Hepatocyte (in vitro differentiated cells): ENCODE results near the gene ANKS1B. TPM values are rescaled to one million over a fixed set of nuclear protein-coding genes. Genes with fewer than 3 reads are reported as not detected.

ENCODE experiments used
- DNase-seq: peaks from one replicate; pipeline ENCODE4 v3.0.0-alpha.2; 2016; ENCODE audit warnings: low spot score
- H2AFZ ChIP-seq: fragments of 200-600 bp; sonication (generic); 2 replicates; pipeline ENCODE4 v1.6.0; 2016; ENCODE audit warnings: antibody characterized with exemption, mild to moderate bottlenecking
- H3K27ac ChIP-seq: fragments of 200-600 bp; sonication (generic); 2 replicates; pipeline ENCODE4 v1.5.1; 2016; ENCODE audit warnings: mild to moderate bottlenecking
- H3K27me3 ChIP-seq: fragments of 200-600 bp; sonication (generic); 2 replicates; pipeline ENCODE4 v1.6.1; 2016
- H3K36me3 ChIP-seq: fragments of 200-600 bp; sonication (generic); replicated peaks from 2 replicates; pipeline ENCODE4 v1.5.1; 2016; ENCODE audit warnings: low read depth; ENCODE audit not compliant: insufficient read depth
- H3K4me1 ChIP-seq: fragments of 200-600 bp; sonication (generic); 2 replicates; pipeline ENCODE4 v1.5.1; 2016; ENCODE audit warnings: mild to moderate bottlenecking, moderate library complexity; ENCODE audit not compliant: insufficient read depth
- H3K4me2 ChIP-seq: fragments of 200-600 bp; sonication (generic); 2 replicates; pipeline ENCODE4 v1.6.0; 2016
- H3K4me3 ChIP-seq: fragments of 200-600 bp; sonication (generic); 2 replicates; pipeline ENCODE4 v1.5.1; 2016; ENCODE audit warnings: mild to moderate bottlenecking
- H3K79me2 ChIP-seq: fragments of 200-600 bp; sonication (generic); 2 replicates; pipeline ENCODE4 v1.6.0; 2017; ENCODE audit warnings: mild to moderate bottlenecking
- H3K9me2 ChIP-seq: fragments of 200-600 bp; sonication (generic); replicated peaks from 2 replicates; pipeline ENCODE4 v1.6.0; 2017; ENCODE audit warnings: mild to moderate bottlenecking; ENCODE audit not compliant: insufficient read depth
- H3K9me3 ChIP-seq: fragments of 200-600 bp; sonication (generic); 2 replicates; pipeline ENCODE4 v1.5.1; 2016; ENCODE audit warnings: low read depth, mild to moderate bottlenecking
- H4K20me1 ChIP-seq: fragments of 200-600 bp; sonication (generic); 2 replicates; pipeline ENCODE4 v1.6.0; 2016; ENCODE audit warnings: mild to moderate bottlenecking; ENCODE audit not compliant: insufficient read depth, poor library complexity, severe bottlenecking
- CTCF ChIP-seq: fragments of 200-600 bp; sonication (generic); IDR thresholded peaks from 2 replicates; pipeline ENCODE4 v1.5.1; 2016; ENCODE audit warnings: antibody characterized with exemption, mild to moderate bottlenecking; ENCODE audit not compliant: poor library complexity
- EZH2 ChIP-seq: fragments of 200-600 bp; sonication (generic); IDR thresholded peaks from 2 replicates; pipeline ENCODE4 v1.6.1; 2016; ENCODE audit warnings: antibody characterized with exemption, mild to moderate bottlenecking, borderline replicate concordance
- EZH2phosphoT487 ChIP-seq: fragments of 200-600 bp; sonication (generic); IDR thresholded peaks from one replicate; pipeline ENCODE4 v1.6.1; 2018; ENCODE audit warnings: antibody characterized with exemption, mild to moderate bottlenecking, low read depth, moderate library complexity; ENCODE audit not compliant: unreplicated experiment, severe bottlenecking
- WGBS: methylation state at CpG from one replicate; pipeline ENCODE4 v1.1.6; 2016; ENCODE audit warnings: low lambda C conversion rate; ENCODE audit errors: missing lambda C conversion rate; 5-methylcytosine and 5-hydroxymethylcytosine counted together
- polyA plus RNA-seq: library from polyadenylated mRNA; unstranded; fragments of >200 nt; fragmentation: Nextera tagmentation; extraction: Ambion mirVana; gene quantifications from 2 replicates; pipeline ENCODE4 v1.2.1, GENCODE V29; 2016
- total RNA-seq: library from RNA; depleted of rRNA; stranded (reverse); fragments of >200 nt; gene quantifications from 2 replicates; pipeline ENCODE4 v1.2.3, GENCODE V29; 2014

The ANKS1B gene
- total and polyA plus RNA-seq, 2 experiments from 2014 or later, result 1.6 to 2.2 TPM

- WGBS, result 92% methylated on average over 5 of the region's 5 CpGs
- Histone ChIP-seq H3K27ac (no peak overlapping the region), H3K36me3 (no peaks in the 10 kb centered on the region), H2AFZ (no peak overlapping the region), H3K4me1 (no peaks in the 10 kb centered on the region), H3K9me2 (no peaks in the 10 kb centered on the region), H3K4me3 (no peak overlapping the region), H3K9me3 (no peaks in the 10 kb centered on the region), H4K20me1 (no peaks in the 10 kb centered on the region), H3K4me2 (no peak overlapping the region), H3K79me2 (no peaks in the 10 kb centered on the region), H3K27me3 (no peaks in the 10 kb centered on the region)
- no peak for TF ChIP-seq EZH2
- TF ChIP-seq EZH2phosphoT487, result no peak
- no peak for TF ChIP-seq CTCF
- DNase-seq, result no peak
Observed at GRCh38 chr12:99146730-99147129, 838.0 kb downstream of the ANKS1B start.

- Histone ChIP-seq H3K4me1 (no peaks in the 10 kb centered on the region), H3K4me2 (no peak overlapping the region), H3K4me3 (no peak overlapping the region), H2AFZ (no peak overlapping the region), H3K9me2 (no peaks in the 10 kb centered on the region), H4K20me1 (no peaks in the 10 kb centered on the region), H3K27me3 (no peaks in the 10 kb centered on the region), H3K36me3 (no peaks in the 10 kb centered on the region), H3K9me3 (no peaks in the 10 kb centered on the region), H3K27ac (no peak overlapping the region), H3K79me2 (no peaks in the 10 kb centered on the region)
- 76% methylated on average over 5 of the region's 5 CpGs for WGBS
- TF ChIP-seq EZH2 (no peak), EZH2phosphoT487 (no peak), CTCF (no peak)
- DNase-seq, result no peak
Observed at GRCh38 chr12:99146185-99146584, 838.6 kb downstream of the ANKS1B start.

GRCh38 chr12:99142651-99143050 is 842.1 kb downstream of the ANKS1B start:
- H4K20me1 ChIP-seq, result no peaks in the 10 kb centered on the region
- TF ChIP-seq EZH2phosphoT487 (no peak), CTCF (no peak), EZH2 (no peak)
- H3K4me1 ChIP-seq, result no peaks in the 10 kb centered on the region
- H3K36me3 ChIP-seq, result no peaks in the 10 kb centered on the region
- H2AFZ ChIP-seq, result no peak overlapping the region
- H3K27ac ChIP-seq, result no peak overlapping the region
- no peaks in the 10 kb centered on the region for H3K9me3 ChIP-seq
- no peaks in the 10 kb centered on the region for H3K79me2 ChIP-seq
- H3K27me3 ChIP-seq, result no peaks in the 10 kb centered on the region
- no peak for DNase-seq
- no peak overlapping the region for H3K4me2 ChIP-seq
- no peaks in the 10 kb centered on the region for H3K9me2 ChIP-seq
- no peak overlapping the region for H3K4me3 ChIP-seq

GRCh38 chr12:99140017-99140720 is 844.6 kb downstream of the ANKS1B start:
- Histone ChIP-seq H3K4me2 (no peak overlapping the region), H3K9me2 (no peaks in the 10 kb centered on the region), H3K36me3 (no peaks in the 10 kb centered on the region), H3K27me3 (no peaks in the 10 kb centered on the region), H3K27ac (no peak overlapping the region), H3K79me2 (no peaks in the 10 kb centered on the region), H3K9me3 (no peaks in the 10 kb centered on the region), H4K20me1 (no peaks in the 10 kb centered on the region), H3K4me3 (no peak overlapping the region), H2AFZ (no peak overlapping the region), H3K4me1 (no peaks in the 10 kb centered on the region)
- 87% methylated on average over 7 of the region's 7 CpGs for WGBS
- TF ChIP-seq EZH2 (no peak), CTCF (no peak)
- DNase-seq, result no peak
